Loucy (cell line): ENCODE measurements around the gene EBF3.
A peak's percentile ranks its signal among the peaks of the same experiment; 100 is the strongest.

Source experiments
- H2AFZ ChIP-seq: fragments of 200-600 bp; sonication (generic); 2 replicates; pipeline ENCODE4 v1.6.0; 2016; ENCODE audit warnings: antibody characterized with exemption, mild to moderate bottlenecking, low read length, moderate library complexity
- H3F3A ChIP-seq: fragments of 200-600 bp; 2 replicates; pipeline ENCODE4 v1.6.0; 2016; ENCODE audit warnings: antibody characterized with exemption, low read depth, mild to moderate bottlenecking
- H3K27me3 ChIP-seq: fragments of 200-600 bp; sonication (generic); 2 replicates; pipeline ENCODE4 v1.6.1; 2014; ENCODE audit warnings: low read length, mild to moderate bottlenecking; ENCODE audit not compliant: insufficient read depth, poor library complexity, severe bottlenecking
- H3K36me3 ChIP-seq: fragments of 200-600 bp; sonication (generic); 2 replicates; pipeline ENCODE4 v1.6.1; 2016; ENCODE audit warnings: low read length; ENCODE audit not compliant: insufficient read depth
- H3K4me1 ChIP-seq: fragments of 200-600 bp; sonication (generic); 2 replicates; pipeline ENCODE4 v1.5.1; 2014; ENCODE audit warnings: low read length, mild to moderate bottlenecking; ENCODE audit not compliant: insufficient read depth, poor library complexity, severe bottlenecking
- H3K4me2 ChIP-seq: fragments of 200-600 bp; sonication (generic); 2 replicates; pipeline ENCODE4 v1.6.0; 2014; ENCODE audit warnings: antibody characterized with exemption, low read length, low read depth, mild to moderate bottlenecking; ENCODE audit not compliant: poor library complexity, severe bottlenecking
- H3K4me3 ChIP-seq: fragments of 200-600 bp; sonication (generic); 2 replicates; pipeline ENCODE4 v1.5.1; 2014; ENCODE audit warnings: low read length, mild to moderate bottlenecking, mixed read lengths; ENCODE audit not compliant: poor library complexity, severe bottlenecking
- H3K79me2 ChIP-seq: fragments of 200-600 bp; sonication (generic); 2 replicates; pipeline ENCODE4 v1.6.1; 2014; ENCODE audit warnings: low read length; ENCODE audit not compliant: insufficient read depth
- H3K9ac ChIP-seq: fragments of 200-600 bp; sonication (generic); 2 replicates; pipeline ENCODE4 v1.6.0; 2014; ENCODE audit warnings: mild to moderate bottlenecking, low read depth, low read length, moderate library complexity; ENCODE audit not compliant: poor library complexity, severe bottlenecking
- H3K9me2 ChIP-seq: fragments of 200-600 bp; sonication (generic); replicated peaks from 2 replicates; pipeline ENCODE4 v1.6.1; 2016; ENCODE audit warnings: low read depth, low read length, mixed read lengths
- H3K9me3 ChIP-seq: fragments of 200-600 bp; sonication (generic); 2 replicates; pipeline ENCODE4 v1.6.1; 2014; ENCODE audit warnings: mild to moderate bottlenecking, antibody characterized with exemption, low read length, low read depth; ENCODE audit not compliant: insufficient read depth
- H4K20me1 ChIP-seq: fragments of 200-600 bp; sonication (generic); 2 replicates; pipeline ENCODE4 v1.6.0; 2014; ENCODE audit warnings: antibody characterized with exemption, low read length, mild to moderate bottlenecking; ENCODE audit not compliant: insufficient read depth, poor library complexity, severe bottlenecking
- EZH2phosphoT487 ChIP-seq: fragments of 200-600 bp; IDR thresholded peaks from 2 replicates; pipeline ENCODE4 v1.6.1; 2018; ENCODE audit warnings: antibody characterized with exemption, mild to moderate bottlenecking, moderate library complexity, borderline replicate concordance
- TF ChIP-seq, protein P1 (sequence below): fragments of 200-600 bp; sonication (generic); conservative IDR thresholded peaks from 2 replicates; pipeline ENCODE4 v1.5.1; 2014; ENCODE audit warnings: mild to moderate bottlenecking, antibody characterized with exemption, low read length

Gene EBF3

DNA sequence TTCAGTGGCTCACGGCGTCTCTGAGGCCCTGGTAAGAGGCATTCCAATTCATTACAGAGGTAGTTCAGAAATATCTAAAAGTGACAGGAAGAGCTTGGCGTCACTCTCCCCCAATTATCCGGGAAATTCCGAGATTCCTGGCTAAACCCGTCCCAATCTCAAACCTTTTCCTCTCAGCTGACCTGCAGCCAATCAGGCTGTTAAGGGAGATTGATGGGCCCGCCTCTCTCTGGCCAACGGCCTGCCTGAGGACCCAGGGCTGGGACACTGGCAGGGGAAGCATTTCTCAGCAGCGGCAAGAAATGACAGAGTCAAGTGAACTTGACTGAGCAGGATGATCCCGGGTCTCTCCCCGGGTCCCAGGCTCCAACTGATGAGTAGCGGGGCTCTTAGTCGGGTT, 72.3 kb downstream of the EBF3 start:
- H3K27me3 ChIP-seq, result no peaks in the 10 kb centered on the region
- no peaks in the 10 kb centered on the region for H4K20me1 ChIP-seq
- no peaks in the 10 kb centered on the region for H3K36me3 ChIP-seq
- no peaks in the 10 kb centered on the region for H3F3A ChIP-seq
- H3K9me2 ChIP-seq, result no peaks in the 10 kb centered on the region
- H3K9me3 ChIP-seq, result no peaks in the 10 kb centered on the region
- no peak overlapping the region for H3K4me3 ChIP-seq
- H3K4me1 ChIP-seq, result no peaks in the 10 kb centered on the region
- H2AFZ ChIP-seq, result no peak overlapping the region
- no peak overlapping the region for H3K4me2 ChIP-seq
- H3K79me2 ChIP-seq, result no peaks in the 10 kb centered on the region
- H3K9ac ChIP-seq, result no peak overlapping the region
- TF ChIP-seq, protein P1, sequence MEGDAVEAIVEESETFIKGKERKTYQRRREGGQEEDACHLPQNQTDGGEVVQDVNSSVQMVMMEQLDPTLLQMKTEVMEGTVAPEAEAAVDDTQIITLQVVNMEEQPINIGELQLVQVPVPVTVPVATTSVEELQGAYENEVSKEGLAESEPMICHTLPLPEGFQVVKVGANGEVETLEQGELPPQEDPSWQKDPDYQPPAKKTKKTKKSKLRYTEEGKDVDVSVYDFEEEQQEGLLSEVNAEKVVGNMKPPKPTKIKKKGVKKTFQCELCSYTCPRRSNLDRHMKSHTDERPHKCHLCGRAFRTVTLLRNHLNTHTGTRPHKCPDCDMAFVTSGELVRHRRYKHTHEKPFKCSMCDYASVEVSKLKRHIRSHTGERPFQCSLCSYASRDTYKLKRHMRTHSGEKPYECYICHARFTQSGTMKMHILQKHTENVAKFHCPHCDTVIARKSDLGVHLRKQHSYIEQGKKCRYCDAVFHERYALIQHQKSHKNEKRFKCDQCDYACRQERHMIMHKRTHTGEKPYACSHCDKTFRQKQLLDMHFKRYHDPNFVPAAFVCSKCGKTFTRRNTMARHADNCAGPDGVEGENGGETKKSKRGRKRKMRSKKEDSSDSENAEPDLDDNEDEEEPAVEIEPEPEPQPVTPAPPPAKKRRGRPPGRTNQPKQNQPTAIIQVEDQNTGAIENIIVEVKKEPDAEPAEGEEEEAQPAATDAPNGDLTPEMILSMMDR, result no peak
- no peak for TF ChIP-seq EZH2phosphoT487

DNA sequence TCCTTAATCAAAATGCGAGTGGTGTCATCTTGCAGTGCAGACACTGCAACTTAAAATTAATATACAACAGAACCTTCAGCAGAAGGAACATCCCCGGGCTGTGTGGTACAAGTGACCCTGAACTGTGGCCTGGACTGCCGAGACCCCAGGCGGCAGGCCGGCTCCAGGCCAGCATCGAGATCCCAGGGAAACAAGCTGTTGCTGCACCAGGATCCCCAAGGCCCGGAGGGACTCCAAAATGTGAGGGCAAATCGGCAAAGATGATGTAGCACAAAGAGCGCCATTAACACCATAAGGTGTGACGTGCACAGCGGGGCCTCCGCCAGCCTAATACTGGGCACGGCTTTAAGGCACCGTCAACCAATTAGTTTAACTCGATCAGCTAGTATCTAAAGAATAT, 73.9 kb downstream of the EBF3 start:
- no peak overlapping the region for H2AFZ ChIP-seq
- no peaks in the 10 kb centered on the region for H4K20me1 ChIP-seq
- H3K4me2 ChIP-seq, result no peak overlapping the region
- H3K9me2 ChIP-seq, result no peaks in the 10 kb centered on the region
- H3K36me3 ChIP-seq, result no peaks in the 10 kb centered on the region
- TF ChIP-seq, protein P1, result no peak
- no peak for TF ChIP-seq EZH2phosphoT487
- no peaks in the 10 kb centered on the region for H3K27me3 ChIP-seq
- H3K9me3 ChIP-seq, result no peaks in the 10 kb centered on the region
- H3K9ac ChIP-seq, result no peak overlapping the region
- no peak overlapping the region for H3K4me3 ChIP-seq
- no peaks in the 10 kb centered on the region for H3K79me2 ChIP-seq
- no peaks in the 10 kb centered on the region for H3K4me1 ChIP-seq
- H3F3A ChIP-seq, result no peaks in the 10 kb centered on the region

DNA sequence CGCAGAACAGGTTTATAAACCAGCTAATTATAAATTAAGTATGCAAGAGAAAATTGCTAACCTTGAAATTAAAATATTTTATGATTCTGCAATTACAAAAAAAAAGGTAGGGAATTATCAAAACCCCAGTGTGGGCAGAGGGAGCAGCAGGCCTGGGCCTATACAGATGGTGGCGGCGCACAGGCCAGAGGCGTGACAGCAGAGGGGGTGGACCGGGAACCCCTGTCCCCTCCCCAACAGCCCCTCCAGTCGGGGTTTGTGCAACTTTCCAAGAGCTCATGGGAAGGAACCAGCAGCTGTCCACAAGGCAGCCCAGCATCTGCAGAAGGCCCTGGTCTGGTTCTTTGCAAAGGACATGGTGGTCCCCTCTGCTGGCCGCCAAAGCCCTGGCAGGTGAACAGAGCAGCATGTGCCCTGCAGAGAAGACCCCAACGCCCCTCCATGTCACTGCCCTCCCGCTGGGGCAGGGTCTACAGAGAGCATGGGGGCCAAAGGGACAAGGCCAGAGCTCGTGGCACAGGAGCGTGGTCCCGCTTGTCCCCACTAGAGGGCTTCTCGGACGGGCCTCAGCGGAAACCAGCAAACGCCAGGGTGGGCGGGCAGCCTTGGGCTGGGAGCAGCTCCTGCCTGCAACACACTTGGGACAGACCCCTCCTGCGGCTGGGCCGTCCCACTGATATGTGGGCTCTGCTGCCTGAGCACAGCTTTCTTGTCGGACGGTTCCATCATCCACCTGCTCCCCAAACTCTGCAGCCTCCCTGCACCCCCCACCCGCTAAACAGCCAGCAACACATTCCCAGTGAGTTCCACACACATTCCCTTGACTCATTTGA, 75.1 kb downstream of the EBF3 start:
- Histone ChIP-seq H3F3A (no peaks in the 10 kb centered on the region), H3K36me3 (no peaks in the 10 kb centered on the region), H3K27me3 (no peaks in the 10 kb centered on the region), H3K79me2 (no peaks in the 10 kb centered on the region), H2AFZ (no peak overlapping the region), H3K4me2 (no peak overlapping the region), H4K20me1 (no peaks in the 10 kb centered on the region), H3K9me2 (no peaks in the 10 kb centered on the region), H3K9ac (no peak overlapping the region), H3K4me3 (no peak overlapping the region), H3K9me3 (no peaks in the 10 kb centered on the region), H3K4me1 (no peaks in the 10 kb centered on the region)
- TF ChIP-seq, protein P1, result peak; percentile 71
- no peak for TF ChIP-seq EZH2phosphoT487
